Panc1 (cell line): ENCODE data around the gene CIC. TPM values are rescaled to one million over a fixed set of nuclear protein-coding genes. Genes with fewer than 3 reads are reported as not detected.

ENCODE experiments used
- ATAC-seq: fragments of 200-7000 bp; cut with Tn5 transposase; 2 replicates; pipeline ENCODE4 v1.9.1; 2020; ENCODE audit warnings: mild to moderate bottlenecking, moderate library complexity
- BruUV-seq: library from RNA; stranded (reverse); fragments of 400-500 nt; replicated peaks from 2 replicates; lab custom pipeline; 2021; lab: Mats Ljungman, UMichigan
- CTCF ChIA-PET: fragments of 300-600 bp; sonication (Branson Sonifier 250); formaldehyde crosslinking; loops from one replicate; lab custom pipeline; 2022; ENCODE audit warnings: antibody characterized with exemption; lab: Charles Lee
- POLR2A ChIA-PET: fragments of 300-600 bp; sonication (Branson Sonifier 250); formaldehyde crosslinking; loops from one replicate; lab custom pipeline; 2022; ENCODE audit warnings: antibody characterized with exemption; lab: Charles Lee
- DNase-seq: peaks from one replicate; pipeline ENCODE4 v3.0.0-alpha.2; 2010; ENCODE audit warnings: low read depth, low spot score
- H3K27ac ChIP-seq: 2 replicates; pipeline ENCODE4 v1.5.1; 2011; ENCODE audit warnings: mild to moderate bottlenecking, low read length, inconsistent platforms
- H3K27me3 ChIP-seq: fragments of 200-500 bp; sonication (Bioruptor generic); 2 replicates; pipeline ENCODE4 v1.6.0; 2014; ENCODE audit warnings: low read length, inconsistent platforms; ENCODE audit not compliant: control insufficient read depth, insufficient read depth
- H3K36me3 ChIP-seq: fragments of 200-500 bp; sonication (Bioruptor generic); 2 replicates; pipeline ENCODE4 v1.5.1; 2014; ENCODE audit warnings: inconsistent platforms, mild to moderate bottlenecking, low read length, moderate library complexity; ENCODE audit not compliant: control insufficient read depth, insufficient read depth
- H3K4me1 ChIP-seq: 2 replicates; pipeline ENCODE4 v1.5.1; 2011; ENCODE audit warnings: inconsistent platforms, mild to moderate bottlenecking, low read length, moderate library complexity; ENCODE audit not compliant: control insufficient read depth, insufficient read depth
- H3K4me3 ChIP-seq, 2 experiments: 2 replicates each; pipeline ENCODE4 v1.5.1; 2011 to 2012; ENCODE audit warnings: low read depth in 2 of 2, low read length in 2 of 2, mild to moderate bottlenecking in 2 of 2, inconsistent platforms in 1 of 2, moderate library complexity in 1 of 2
- H3K9me3 ChIP-seq: fragments of 200-500 bp; sonication (Bioruptor generic); 2 replicates; pipeline ENCODE4 v1.5.1; 2014; ENCODE audit warnings: low read depth, mild to moderate bottlenecking, inconsistent platforms, low read length, moderate library complexity; ENCODE audit not compliant: control insufficient read depth, insufficient read depth
- POLR2AphosphoS5 ChIP-seq: IDR thresholded peaks from 2 replicates; pipeline ENCODE4 v1.6.1; 2012; ENCODE audit warnings: mild to moderate bottlenecking, low read depth, low read length, moderate library complexity
- SIN3A ChIP-seq: IDR thresholded peaks from 2 replicates; pipeline ENCODE4 v1.6.1; 2012; ENCODE audit warnings: low read depth, mild to moderate bottlenecking, low read length, moderate library complexity, borderline replicate concordance; ENCODE audit not compliant: insufficient read depth
- TCF7L2 ChIP-seq: IDR thresholded peaks from 2 replicates; pipeline ENCODE4 v1.6.1; 2011; ENCODE audit warnings: mild to moderate bottlenecking, low read depth, low read length, inconsistent platforms
- in situ Hi-C: cut with HindIII; loops from 2 replicates; pipeline ENCODE4 v1.10.0; 2016; ENCODE audit warnings: low sequenced_read_pairs, low pct_unique_long_range_greater_than_20kb
- intact Hi-C: fragments of 100-400 bp; cut with micrococcal nuclease; formaldehyde crosslinking; loops from one replicate; pipeline ENCODE4 v1.10.0; 2022; ENCODE audit not compliant: unreplicated experiment
- total RNA-seq: library from RNA; stranded (reverse); gene quantifications from one replicate; pipeline ENCODE4 v1.2.1, GENCODE V29; 2021; ENCODE audit not compliant: unreplicated experiment
- TF ChIP-seq, protein P1 (sequence below): fragments of 450-650 bp; IDR thresholded peaks from 2 replicates; pipeline ENCODE4 v1.5.1; 2017; ENCODE audit warnings: mild to moderate bottlenecking
- TF ChIP-seq, protein P2 (sequence below), 2 experiments: IDR thresholded peaks; 2 replicates each; pipeline ENCODE4 v1.6.1; 2011 to 2012; ENCODE audit warnings: low read depth in 2 of 2, control low read depth in 1 of 2, low read length in 1 of 2, mild to moderate bottlenecking in 1 of 2, moderate library complexity in 1 of 2; ENCODE audit not compliant: insufficient read depth in 1 of 2

Gene CIC
- total RNA-seq, 1 experiment from 2014 or later = 67.4 TPM

DNA sequence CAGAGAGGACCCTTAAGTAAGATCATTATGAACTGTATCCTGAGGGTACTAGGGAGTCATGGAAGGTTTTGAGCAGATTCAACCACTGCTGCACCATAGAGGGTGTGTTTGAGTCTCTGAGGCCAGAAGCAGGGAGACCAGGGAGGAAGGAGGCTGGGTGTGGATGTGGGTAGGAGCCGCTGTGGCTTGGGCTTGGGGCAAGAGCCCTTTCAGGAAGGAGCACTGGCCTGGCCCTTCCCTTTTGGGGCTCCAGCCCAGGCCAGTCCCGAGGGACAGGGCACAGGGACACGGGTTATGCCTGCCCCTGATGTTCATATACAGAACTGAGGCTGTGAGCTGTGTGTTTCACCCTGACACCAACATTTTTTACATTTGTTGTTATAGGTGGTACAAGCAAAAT, 7.2 kb downstream of the CIC start:
- H3K4me3 ChIP-seq = no peak overlapping the region
- H3K36me3 ChIP-seq = no peaks in the 10 kb centered on the region
- ATAC-seq (no peak), DNase-seq (no peak)
- POLR2A ChIA-PET = no interaction called here
- H3K4me1 ChIP-seq = peaks cover 20% of the 10 kb centered on the region
- H3K27ac ChIP-seq = no peak overlapping the region
- intact Hi-C loops (no loop called here), in situ Hi-C loops (no loop called here)
- no peaks in the 10 kb centered on the region for H3K9me3 ChIP-seq
- BruUV-seq = no TSS peak
- H3K27me3 ChIP-seq = no peaks in the 10 kb centered on the region
- TF ChIP-seq POLR2AphosphoS5 (no peak), SIN3A (no peak), TCF7L2 (no peak)
- TF ChIP-seq, protein P1, sequence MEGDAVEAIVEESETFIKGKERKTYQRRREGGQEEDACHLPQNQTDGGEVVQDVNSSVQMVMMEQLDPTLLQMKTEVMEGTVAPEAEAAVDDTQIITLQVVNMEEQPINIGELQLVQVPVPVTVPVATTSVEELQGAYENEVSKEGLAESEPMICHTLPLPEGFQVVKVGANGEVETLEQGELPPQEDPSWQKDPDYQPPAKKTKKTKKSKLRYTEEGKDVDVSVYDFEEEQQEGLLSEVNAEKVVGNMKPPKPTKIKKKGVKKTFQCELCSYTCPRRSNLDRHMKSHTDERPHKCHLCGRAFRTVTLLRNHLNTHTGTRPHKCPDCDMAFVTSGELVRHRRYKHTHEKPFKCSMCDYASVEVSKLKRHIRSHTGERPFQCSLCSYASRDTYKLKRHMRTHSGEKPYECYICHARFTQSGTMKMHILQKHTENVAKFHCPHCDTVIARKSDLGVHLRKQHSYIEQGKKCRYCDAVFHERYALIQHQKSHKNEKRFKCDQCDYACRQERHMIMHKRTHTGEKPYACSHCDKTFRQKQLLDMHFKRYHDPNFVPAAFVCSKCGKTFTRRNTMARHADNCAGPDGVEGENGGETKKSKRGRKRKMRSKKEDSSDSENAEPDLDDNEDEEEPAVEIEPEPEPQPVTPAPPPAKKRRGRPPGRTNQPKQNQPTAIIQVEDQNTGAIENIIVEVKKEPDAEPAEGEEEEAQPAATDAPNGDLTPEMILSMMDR = no peak
- TF ChIP-seq, protein P2, sequence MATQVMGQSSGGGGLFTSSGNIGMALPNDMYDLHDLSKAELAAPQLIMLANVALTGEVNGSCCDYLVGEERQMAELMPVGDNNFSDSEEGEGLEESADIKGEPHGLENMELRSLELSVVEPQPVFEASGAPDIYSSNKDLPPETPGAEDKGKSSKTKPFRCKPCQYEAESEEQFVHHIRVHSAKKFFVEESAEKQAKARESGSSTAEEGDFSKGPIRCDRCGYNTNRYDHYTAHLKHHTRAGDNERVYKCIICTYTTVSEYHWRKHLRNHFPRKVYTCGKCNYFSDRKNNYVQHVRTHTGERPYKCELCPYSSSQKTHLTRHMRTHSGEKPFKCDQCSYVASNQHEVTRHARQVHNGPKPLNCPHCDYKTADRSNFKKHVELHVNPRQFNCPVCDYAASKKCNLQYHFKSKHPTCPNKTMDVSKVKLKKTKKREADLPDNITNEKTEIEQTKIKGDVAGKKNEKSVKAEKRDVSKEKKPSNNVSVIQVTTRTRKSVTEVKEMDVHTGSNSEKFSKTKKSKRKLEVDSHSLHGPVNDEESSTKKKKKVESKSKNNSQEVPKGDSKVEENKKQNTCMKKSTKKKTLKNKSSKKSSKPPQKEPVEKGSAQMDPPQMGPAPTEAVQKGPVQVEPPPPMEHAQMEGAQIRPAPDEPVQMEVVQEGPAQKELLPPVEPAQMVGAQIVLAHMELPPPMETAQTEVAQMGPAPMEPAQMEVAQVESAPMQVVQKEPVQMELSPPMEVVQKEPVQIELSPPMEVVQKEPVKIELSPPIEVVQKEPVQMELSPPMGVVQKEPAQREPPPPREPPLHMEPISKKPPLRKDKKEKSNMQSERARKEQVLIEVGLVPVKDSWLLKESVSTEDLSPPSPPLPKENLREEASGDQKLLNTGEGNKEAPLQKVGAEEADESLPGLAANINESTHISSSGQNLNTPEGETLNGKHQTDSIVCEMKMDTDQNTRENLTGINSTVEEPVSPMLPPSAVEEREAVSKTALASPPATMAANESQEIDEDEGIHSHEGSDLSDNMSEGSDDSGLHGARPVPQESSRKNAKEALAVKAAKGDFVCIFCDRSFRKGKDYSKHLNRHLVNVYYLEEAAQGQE (IDR thresholded peaks at IDR 0.05; ENCODE audit: insufficient read depth in 1 of 2, low read depth in 2 of 2, low read length in 1 of 2) = no peak
- CTCF ChIA-PET = no interaction called here

DNA sequence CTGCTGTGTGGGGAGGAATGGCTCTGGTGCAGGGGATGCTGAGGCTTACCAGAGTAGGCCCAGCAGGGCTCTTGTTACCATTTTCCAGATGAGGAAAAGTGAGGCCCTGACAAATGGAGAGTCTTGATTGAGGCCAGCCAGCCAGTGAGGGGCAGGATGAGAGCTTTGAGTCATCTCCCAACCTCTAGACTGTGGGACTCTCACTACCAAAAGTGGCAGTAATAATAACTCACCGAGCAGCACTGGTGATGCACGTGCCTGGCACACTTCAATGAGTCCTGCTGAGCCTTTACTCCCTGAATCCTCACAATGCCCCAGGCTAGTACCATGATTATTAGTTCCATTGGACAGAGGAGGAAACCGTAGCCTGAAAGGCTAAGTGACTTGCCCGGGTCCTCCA, 7.8 kb downstream of the CIC start:
- Histone ChIP-seq H3K4me3 (no peak overlapping the region), H3K4me1 (peaks cover 26% of the 10 kb centered on the region), H3K27me3 (no peaks in the 10 kb centered on the region), H3K9me3 (no peaks in the 10 kb centered on the region), H3K36me3 (no peaks in the 10 kb centered on the region), H3K27ac (no peak overlapping the region)
- ChIA-PET CTCF (no interaction called here), POLR2A (no interaction called here)
- ATAC-seq (no peak), DNase-seq (no peak)
- TF ChIP-seq, protein P1 = no peak
- TF ChIP-seq TCF7L2 = no peak
- TF ChIP-seq, protein P2 (IDR thresholded peaks at IDR 0.05; ENCODE audit: insufficient read depth in 1 of 2, low read depth in 2 of 2, low read length in 1 of 2) = no peak
- no peak for TF ChIP-seq POLR2AphosphoS5
- TF ChIP-seq SIN3A = no peak
- BruUV-seq = no TSS peak
- intact Hi-C loops (no loop called here), in situ Hi-C loops (no loop called here)
